Gastrocnemius medialis (tissue), 4 donors: ENCODE data around the gene PAIP2B. TPM values are rescaled to one million over a fixed set of nuclear protein-coding genes. Genes with fewer than 3 reads are reported as not detected.
A peak's percentile ranks its signal among the peaks of the same experiment; 100 is the strongest.

Experiments used
- ATAC-seq, 2 donors: fragments of 150-250 bp; one replicate each; pipeline ENCODE4 v1.9.1; 2016
- DNase-seq, 2 donors: peaks; one replicate each; pipeline ENCODE4 v3.0.0-alpha.2; 2019
- H3K27ac ChIP-seq, 4 donors: fragments of 200-600 bp; sonication (generic); 1 replicate in 1 of 4; 2 replicates in 3 of 4; pipeline ENCODE4 v1.5.1; 2016 to 2018; ENCODE audit warnings: mild to moderate bottlenecking in 2 of 4, moderate library complexity in 1 of 4
- H3K27me3 ChIP-seq, 3 donors: fragments of 200-600 bp; sonication (generic) in 2 of 3; 1 replicate in 1 of 3; 2 replicates in 2 of 3; pipeline versions ENCODE4 v1.5.1 to v1.6.0; 2016 to 2019; ENCODE audit warnings: mild to moderate bottlenecking in 1 of 3, moderate library complexity in 1 of 3
- H3K36me3 ChIP-seq, 2 donors: fragments of 200-600 bp; sonication (generic) in 1 of 2; one replicate each; pipeline ENCODE4 v1.5.1; 2017 to 2018
- H3K4me1 ChIP-seq, 2 donors: fragments of 200-600 bp; sonication (generic) in 1 of 2; one replicate each; pipeline ENCODE4 v1.5.1; 2016 to 2017; ENCODE audit warnings: mild to moderate bottlenecking in 2 of 2
- H3K4me3 ChIP-seq, 4 donors: fragments of 200-600 bp; sonication (generic) in 3 of 4; 1 replicate in 1 of 4; 2 replicates in 3 of 4; pipeline ENCODE4 v1.5.1; 2016 to 2019; ENCODE audit warnings: mild to moderate bottlenecking in 2 of 4
- H3K9me3 ChIP-seq, 3 donors: fragments of 200-600 bp; sonication (generic) in 2 of 3; 1 replicate in 1 of 3; 2 replicates in 2 of 3; pipeline ENCODE4 v1.5.1; 2016 to 2019
- POLR2A ChIP-seq, 2 donors: fragments of 450-650 bp; IDR thresholded peaks; one replicate each; pipeline ENCODE4 v1.6.1; 2017; ENCODE audit warnings: antibody characterized with exemption in 2 of 2, mild to moderate bottlenecking in 2 of 2, moderate library complexity in 2 of 2
- in situ Hi-C, 4 donors: fragments of 200-750 bp; cut with MboI; loops; one replicate each; pipeline versions ENCODE4 v1.15.0 to v1.8.0; 2017; ENCODE audit warnings: low sequenced_read_pairs in 4 of 4
- intact Hi-C: fragments of 100-400 bp; cut with DNase I; formaldehyde crosslinking; loops from one replicate; pipeline ENCODE4 v1.15.1; 2023; ENCODE audit warnings: low total_unique reads
- total RNA-seq, 4 donors: library from RNA; depleted of rRNA; stranded (reverse); fragments of >200 nt; gene quantifications; one replicate each; pipeline versions ENCODE4 v1.1.0 to v1.2.3, GENCODE V29; 2016
- TF ChIP-seq, protein P1 (sequence below), 5 experiments: fragments of 450-650 bp in 3 of 5; fragments of 200-600 bp in 2 of 5; sonication (generic) in 2 of 5; IDR thresholded peaks in 4 of 5; conservative IDR thresholded peaks in 1 of 5; 1 replicate in 4 of 5; 2 replicates in 1 of 5; pipeline ENCODE4 v1.5.1; 2016 to 2019; ENCODE audit warnings: antibody characterized with exemption in 5 of 5, mild to moderate bottlenecking in 3 of 5, moderate library complexity in 3 of 5

The PAIP2B gene
- total RNA-seq, 4 donors from 2014 or later: 14.6 to 32.6 (median 15.9) TPM

DNA sequence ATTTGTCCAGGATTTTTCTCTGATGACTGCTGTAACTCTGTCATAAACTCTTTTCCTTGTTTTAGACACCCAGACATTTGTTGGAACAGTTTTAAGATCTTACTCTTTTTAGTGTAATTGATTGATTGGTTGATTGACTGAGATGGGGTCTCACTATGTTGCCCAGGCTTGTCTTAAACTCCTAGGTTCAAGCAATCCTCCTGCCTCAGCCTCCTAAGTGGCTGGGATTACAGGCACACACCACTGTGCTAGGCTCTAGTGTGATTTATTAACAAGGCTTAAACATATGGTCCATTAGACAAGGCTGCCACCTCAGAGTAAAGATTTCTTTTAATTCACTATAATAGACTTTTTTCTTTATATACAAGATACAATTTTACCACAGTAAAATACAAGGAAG lies 2.0 kb downstream of the PAIP2B start:
- H3K36me3 ChIP-seq: no peaks in the 10 kb centered on the region
- intact Hi-C loops (loop anchor here (1.0 to 5.0 kb wide), 3 partner anchors 52 to 287 kb away; partner anchors contain the start of gene ZNF638), in situ Hi-C loops (loop anchor here in 3 of 4 donors (5.0 to 25.0 kb wide), 3 partner anchors 102 to 287 kb away; partner anchors contain the start of gene ZNF638 (in 1 of the 3))
- TF ChIP-seq, protein P1, sequence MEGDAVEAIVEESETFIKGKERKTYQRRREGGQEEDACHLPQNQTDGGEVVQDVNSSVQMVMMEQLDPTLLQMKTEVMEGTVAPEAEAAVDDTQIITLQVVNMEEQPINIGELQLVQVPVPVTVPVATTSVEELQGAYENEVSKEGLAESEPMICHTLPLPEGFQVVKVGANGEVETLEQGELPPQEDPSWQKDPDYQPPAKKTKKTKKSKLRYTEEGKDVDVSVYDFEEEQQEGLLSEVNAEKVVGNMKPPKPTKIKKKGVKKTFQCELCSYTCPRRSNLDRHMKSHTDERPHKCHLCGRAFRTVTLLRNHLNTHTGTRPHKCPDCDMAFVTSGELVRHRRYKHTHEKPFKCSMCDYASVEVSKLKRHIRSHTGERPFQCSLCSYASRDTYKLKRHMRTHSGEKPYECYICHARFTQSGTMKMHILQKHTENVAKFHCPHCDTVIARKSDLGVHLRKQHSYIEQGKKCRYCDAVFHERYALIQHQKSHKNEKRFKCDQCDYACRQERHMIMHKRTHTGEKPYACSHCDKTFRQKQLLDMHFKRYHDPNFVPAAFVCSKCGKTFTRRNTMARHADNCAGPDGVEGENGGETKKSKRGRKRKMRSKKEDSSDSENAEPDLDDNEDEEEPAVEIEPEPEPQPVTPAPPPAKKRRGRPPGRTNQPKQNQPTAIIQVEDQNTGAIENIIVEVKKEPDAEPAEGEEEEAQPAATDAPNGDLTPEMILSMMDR (IDR thresholded peaks at IDR 0.05 in 4 of 5, conservative IDR thresholded peaks at IDR 0.05 in 1 of 5): no peak
- TF ChIP-seq POLR2A (IDR thresholded peaks at IDR 0.05): no peak
- peak overlapping the region; percentile 96 to 98 (median 98) for H3K27ac ChIP-seq
- H3K9me3 ChIP-seq: no peaks in the 10 kb centered on the region
- DNase-seq: no peak
- H3K27me3 ChIP-seq: no peaks in the 10 kb centered on the region
- no peak for ATAC-seq
- no peak overlapping the region for H3K4me3 ChIP-seq
- H3K4me1 ChIP-seq: peaks cover 19% of the 10 kb centered on the region in 2 donors

DNA sequence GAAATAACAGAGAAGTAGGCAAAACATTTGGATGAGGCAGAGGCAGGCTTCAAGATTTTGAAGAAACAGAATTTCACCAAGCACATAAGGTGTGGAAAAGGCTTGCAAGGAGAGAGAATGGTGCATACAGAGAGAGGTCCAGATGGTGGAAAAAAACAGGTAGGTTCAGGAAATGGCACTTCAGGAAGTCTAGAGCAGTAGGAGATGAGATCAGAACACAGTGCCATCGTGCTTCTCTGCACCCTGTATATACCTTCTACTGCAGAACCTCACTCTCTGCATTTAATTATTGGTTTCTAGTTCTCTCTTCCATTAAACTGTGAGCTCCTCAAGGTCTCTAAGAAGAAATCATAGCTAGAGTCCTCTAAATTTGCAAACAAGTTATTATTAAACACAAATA lies 2.4 kb downstream of the PAIP2B start:
- H3K4me1 ChIP-seq: peaks cover 19% of the 10 kb centered on the region in 2 donors
- intact Hi-C loops: loop anchor here (1.0 kb wide), 2 partner anchors 53 to 107 kb away; partner anchors contain the start of gene ZNF638
- H3K36me3 ChIP-seq: no peaks in the 10 kb centered on the region
- in situ Hi-C loops: loop anchor here in 3 of 4 donors (5.0 to 25.0 kb wide), 3 partner anchors 103 to 288 kb away; partner anchors contain the start of gene ZNF638 (in 1 of the 3)
- DNase-seq (no peak), ATAC-seq (no peak)
- no peaks in the 10 kb centered on the region for H3K9me3 ChIP-seq
- H3K27ac ChIP-seq: peak overlapping the region; percentile 96 to 98 (median 98)
- no peaks in the 10 kb centered on the region for H3K27me3 ChIP-seq
- no peak overlapping the region for H3K4me3 ChIP-seq
- TF ChIP-seq, protein P1 (IDR thresholded peaks at IDR 0.05 in 4 of 5, conservative IDR thresholded peaks at IDR 0.05 in 1 of 5): no peak
- TF ChIP-seq POLR2A (IDR thresholded peaks at IDR 0.05): no peak

GRCh38 chr2:71223767-71224333 lies 3.1 kb downstream of the PAIP2B start:
- peak overlapping the region; percentile 96 to 98 (median 98) for H3K27ac ChIP-seq
- peaks cover 19% of the 10 kb centered on the region in 2 donors for H3K4me1 ChIP-seq
- intact Hi-C loops (loop anchor here (1.0 kb wide), 3 partner anchors 53 to 107 kb away; partner anchors contain the start of gene ZNF638), in situ Hi-C loops (loop anchor here in 3 of 4 donors (5.0 to 25.0 kb wide), 3 partner anchors 103 to 288 kb away; partner anchors contain the start of gene ZNF638 (in 1 of the 3))
- TF ChIP-seq POLR2A (IDR thresholded peaks at IDR 0.05): no peak
- TF ChIP-seq, protein P1 (IDR thresholded peaks at IDR 0.05 in 4 of 5, conservative IDR thresholded peaks at IDR 0.05 in 1 of 5): peak; percentile 72 to 84 (median 75)
- no peaks in the 10 kb centered on the region for H3K27me3 ChIP-seq
- H3K36me3 ChIP-seq: no peaks in the 10 kb centered on the region
- DNase-seq: peak; percentile 70 to 87
- H3K9me3 ChIP-seq: no peaks in the 10 kb centered on the region
- H3K4me3 ChIP-seq: no peak overlapping the region
- peak; percentile 49 to 57 for ATAC-seq

DNA sequence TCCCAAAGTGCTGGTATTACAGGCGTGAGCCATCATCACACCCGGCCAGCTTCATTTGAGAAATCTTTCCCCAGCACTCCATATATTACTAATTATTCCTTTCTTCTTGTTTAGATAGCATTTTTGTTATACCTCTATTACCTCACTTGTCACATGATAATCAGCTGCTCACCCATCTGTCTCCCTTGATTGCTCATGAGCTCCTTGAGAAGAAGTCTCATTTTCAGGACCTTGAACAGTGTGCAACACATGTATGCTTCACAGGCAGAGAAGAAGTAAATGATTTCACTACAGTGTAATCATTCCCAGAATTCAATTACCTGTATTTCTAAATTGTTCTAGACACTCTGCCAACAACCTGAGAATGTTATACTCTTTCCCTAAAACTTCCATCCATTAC lies 6.2 kb downstream of the PAIP2B start:
- Histone ChIP-seq H3K4me3 (no peak overlapping the region), H3K36me3 (no peaks in the 10 kb centered on the region), H3K9me3 (no peaks in the 10 kb centered on the region), H3K4me1 (peaks cover 10 to 15% of the 10 kb centered on the region in 2 donors), H3K27me3 (no peaks in the 10 kb centered on the region), H3K27ac (no peak overlapping the region)
- intact Hi-C loops (no loop called here), in situ Hi-C loops (loop anchor here in 3 of 4 donors (5.0 to 25.0 kb wide), 3 partner anchors 107 to 292 kb away; partner anchors contain the start of gene ZNF638 (in 1 of the 3))
- TF ChIP-seq, protein P1 (IDR thresholded peaks at IDR 0.05 in 4 of 5, conservative IDR thresholded peaks at IDR 0.05 in 1 of 5): no peak
- no peak for TF ChIP-seq POLR2A (IDR thresholded peaks at IDR 0.05)
- ATAC-seq (no peak), DNase-seq (no peak)
